Measurements from ENCODE around the gene ASPDH. TPM values are rescaled to one million over a fixed set of nuclear protein-coding genes. Genes with fewer than 3 reads are reported as not detected.
A peak's percentile ranks its signal among the peaks of the same experiment; 100 is the strongest.

The ASPDH gene
- total and polyA plus RNA-seq, 2 of the 4 experiments (the other 2 are of a cell fraction), result not detected

- no peak for TF ChIP-seq CHD1 (IDR thresholded peaks at IDR 0.05; ENCODE audit: low read depth, low read length)
These were observed 25.1 kb downstream of the ASPDH start (continued) for GRCh38 chr19:50488389-50489194.

DNA sequence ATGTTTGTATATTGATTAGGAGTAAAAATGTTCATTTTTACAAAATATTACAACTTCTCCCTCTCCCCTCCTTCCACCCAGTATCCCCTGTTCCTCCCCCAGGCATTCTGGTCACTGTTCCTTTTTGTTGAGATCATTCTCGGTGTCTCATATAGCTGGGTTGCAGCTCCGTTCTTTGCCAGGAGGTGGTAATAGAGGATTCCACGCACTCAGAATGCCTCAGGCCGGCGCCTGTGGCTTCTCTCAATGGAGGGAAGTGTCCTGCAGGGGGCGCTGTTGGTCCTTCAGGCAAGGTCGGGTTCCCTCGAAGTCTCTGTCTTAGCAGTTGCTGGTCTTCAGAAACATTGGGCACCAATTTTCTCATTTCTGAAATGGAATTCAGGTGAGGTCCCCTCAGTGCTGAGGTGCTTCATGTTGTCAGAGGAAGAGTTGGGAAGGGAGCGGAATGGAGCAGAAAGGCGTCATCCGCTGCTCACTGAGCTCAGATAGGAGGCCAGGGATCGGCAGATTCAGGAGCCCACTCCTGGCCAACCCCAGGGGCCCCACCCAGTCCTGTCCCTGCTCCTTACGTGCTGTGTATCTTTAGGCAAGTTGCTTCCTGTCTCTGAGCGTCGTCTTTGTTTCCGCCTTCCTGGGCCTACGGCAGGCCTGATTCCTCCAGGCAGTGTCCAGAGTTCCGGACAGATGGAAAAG is 26.7 kb downstream of the ASPDH start:
- peaks cover 8% of the 10 kb centered on the region for H3K36me3 ChIP-seq (ENCODE audit: control insufficient read depth, insufficient read depth, low read length)
- no peaks in the 10 kb centered on the region for H4K20me1 ChIP-seq (ENCODE audit: insufficient read depth, low read length)
- H2BK20ac ChIP-seq (ENCODE audit: low read depth, low read length), result no peak overlapping the region
- no peak overlapping the region for H3K9ac ChIP-seq (ENCODE audit: low read depth, low read length)
- H2AFZ ChIP-seq (replicated peaks; ENCODE audit: low read length, poor library complexity), result no peak overlapping the region
- 56% methylated on average over 2 of the region's 18 CpGs; no CpG with 5 or more reads in 1 of the 2 experiments for WGBS, 2 experiments (ENCODE audit: extremely low coverage in 2 of 2, insufficient read length in 1 of 2)
- H3K23ac ChIP-seq (ENCODE audit: low read depth, low read length), result no peak overlapping the region
- H3K18ac ChIP-seq (ENCODE audit: low read depth, low read length), result no peak overlapping the region
- dilution Hi-C loops (cut with HindIII; ENCODE audit: low sequenced_read_pairs, unreplicated experiment), result no loop called here
- no peak overlapping the region for H2BK120ac ChIP-seq (ENCODE audit: low read depth, low read length)
- H3K14ac ChIP-seq (replicated peaks; ENCODE audit: low read depth, low read length), result no peak overlapping the region
- ChIA-PET POLR2A (ENCODE audit: unreplicated experiment) (no interaction called here), CTCF (no interaction called here)
- no peak overlapping the region for H2BK15ac ChIP-seq (ENCODE audit: low read depth, low read length)
- H2AK5ac ChIP-seq (ENCODE audit: low read depth, low read length), result no peak overlapping the region
- H2AK9ac ChIP-seq (replicated peaks; ENCODE audit: low read depth, low read length, poor library complexity), result no peak overlapping the region
- no peak overlapping the region for H4K5ac ChIP-seq (ENCODE audit: low read depth, low read length)
- no peaks in the 10 kb centered on the region; a peak in 1 of 4 replicates for H3K79me1 ChIP-seq (ENCODE audit: low read depth in 1 of 2, low read length in 2 of 2)
- no peak overlapping the region for H3K4me2 ChIP-seq (ENCODE audit: low read depth, low read length)
- DNase-seq (peak; percentile 19), ATAC-seq (ENCODE audit: low read depth) (no peak)
- no peak overlapping the region for H4K8ac ChIP-seq (ENCODE audit: low read depth in 2 of 2, low read length in 2 of 2)
- no peak overlapping the region for H4K91ac ChIP-seq (ENCODE audit: insufficient read depth, low read depth, low read length)
- intact Hi-C loops (cut with micrococcal nuclease), result no loop called here
- no peak overlapping the region for H3K27ac ChIP-seq (ENCODE audit: insufficient read depth, low read length)
- BruUV-seq (replicated peaks), result no TSS peak
- peaks cover 6% of the 10 kb centered on the region; the same call in 1 of the 2 replicates for H3K9me3 ChIP-seq (ENCODE audit: control insufficient read depth, insufficient read depth, low read length)
- no peak overlapping the region for H3K4me3 ChIP-seq (ENCODE audit: insufficient read depth, low read depth, low read length)
- no peak overlapping the region for H3K56ac ChIP-seq (ENCODE audit: extremely low read depth, insufficient read depth, low read length)
- H3K27me3 ChIP-seq (ENCODE audit: control insufficient read depth, insufficient read depth, low read length), result peaks cover 29% of the 10 kb centered on the region
- in situ Hi-C loops (cut with MboI; ENCODE audit: low sequenced_read_pairs), result no loop called here
- no peaks in the 10 kb centered on the region for H3K4me1 ChIP-seq (ENCODE audit: control insufficient read depth, insufficient read depth, low read length)
- H2BK5ac ChIP-seq (ENCODE audit: low read depth, low read length, poor library complexity, severe bottlenecking), result no peak overlapping the region
- H3K4ac ChIP-seq (ENCODE audit: low read depth, low read length), result no peak overlapping the region
- TF ChIP-seq CHD1 (IDR thresholded peaks at IDR 0.05; ENCODE audit: low read depth, low read length) (no peak), RAD21 (IDR thresholded peaks at IDR 0.05; ENCODE audit: low read length) (peak; percentile 33; the same call in 1 of the 2 replicates), CTCF (conservative IDR thresholded peaks at IDR 0.05; ENCODE audit: low read depth, low read length) (peak; percentile 41), CEBPB (IDR thresholded peaks at IDR 0.05; ENCODE audit: low read depth, low read length) (no peak), MAZ (IDR thresholded peaks at IDR 0.05; ENCODE audit: borderline replicate concordance, low read depth, low read length) (no peak), SMC3 (IDR thresholded peaks at IDR 0.05; ENCODE audit: low read depth, low read length) (no peak)
- no peaks in the 10 kb centered on the region for H3K9me1 ChIP-seq (ENCODE audit: insufficient read depth, low read length)
